OCI-LY1 (cell line): Measurements from ENCODE around the gene PCK1.

Source experiments
- H2AFZ ChIP-seq: fragments of 200-600 bp; sonication (generic), shearing (Covaris generic); 2 replicates; pipeline ENCODE4 v1.6.0; 2014; ENCODE audit warnings: antibody characterized with exemption, mild to moderate bottlenecking, low read length
- H3F3A ChIP-seq: fragments of 200-600 bp; sonication (generic), shearing (Covaris generic); 2 replicates; pipeline ENCODE4 v1.6.0; 2014; ENCODE audit warnings: mild to moderate bottlenecking, antibody characterized with exemption, low read length, moderate library complexity; ENCODE audit not compliant: insufficient read depth
- H3K27ac ChIP-seq: fragments of 200-600 bp; sonication (generic); 2 replicates; pipeline ENCODE4 v1.5.1; 2014; ENCODE audit warnings: low read length, mixed run types, mild to moderate bottlenecking, low read depth; ENCODE audit not compliant: poor library complexity, severe bottlenecking
- H3K27me3 ChIP-seq: fragments of 200-600 bp; sonication (generic); 2 replicates; pipeline ENCODE4 v1.6.0; 2014; ENCODE audit warnings: antibody characterized with exemption, mild to moderate bottlenecking, low read length, moderate library complexity; ENCODE audit not compliant: insufficient read depth
- H3K36me3 ChIP-seq: fragments of 200-600 bp; sonication (generic); 2 replicates; pipeline ENCODE4 v1.6.1; 2014; ENCODE audit warnings: mild to moderate bottlenecking, antibody characterized with exemption, low read length, moderate library complexity, mixed read lengths; ENCODE audit not compliant: insufficient read depth
- H3K4me1 ChIP-seq: fragments of 200-600 bp; sonication (generic); 2 replicates; pipeline ENCODE4 v1.5.1; 2014; ENCODE audit warnings: mild to moderate bottlenecking, low read length, moderate library complexity; ENCODE audit not compliant: insufficient read depth, severe bottlenecking
- H3K4me2 ChIP-seq: fragments of 200-600 bp; sonication (generic), shearing (Covaris generic); 2 replicates; pipeline ENCODE4 v1.6.1; 2014; ENCODE audit warnings: low read length
- H3K4me3 ChIP-seq: fragments of 200-600 bp; sonication (generic); 2 replicates; pipeline ENCODE4 v1.5.1; 2014; ENCODE audit warnings: low read length, low read depth, mild to moderate bottlenecking, mixed read lengths; ENCODE audit not compliant: poor library complexity, severe bottlenecking
- H3K79me2 ChIP-seq: fragments of 200-600 bp; shearing (Covaris generic); 2 replicates; pipeline ENCODE4 v1.6.1; 2016; ENCODE audit warnings: mixed run types, low read length, mixed read lengths; ENCODE audit not compliant: insufficient read depth
- H3K9ac ChIP-seq: fragments of 200-600 bp; sonication (generic), shearing (Covaris generic); 2 replicates; pipeline ENCODE4 v1.6.1; 2014; ENCODE audit warnings: mild to moderate bottlenecking, low read length, mixed read lengths
- H3K9me2 ChIP-seq: fragments of 200-600 bp; sonication (generic), shearing (Covaris generic); 2 replicates; pipeline ENCODE4 v1.6.1; 2014; ENCODE audit warnings: low read depth, mild to moderate bottlenecking, low read length, mixed read lengths
- H3K9me3 ChIP-seq: fragments of 200-600 bp; shearing (Covaris generic); 2 replicates; pipeline ENCODE4 v1.6.1; 2014; ENCODE audit warnings: low read length, mixed read lengths
- H4K20me1 ChIP-seq: fragments of 200-600 bp; sonication (generic), shearing (Covaris generic); 2 replicates; pipeline ENCODE4 v1.6.0; 2016; ENCODE audit warnings: mild to moderate bottlenecking, low read length; ENCODE audit not compliant: insufficient read depth
- EZH2 ChIP-seq: fragments of 200-600 bp; sonication (generic), shearing (Covaris generic); IDR thresholded peaks from 2 replicates; pipeline ENCODE4 v1.8.0; 2017; ENCODE audit warnings: borderline replicate concordance, mixed run types, mild to moderate bottlenecking, antibody characterized with exemption, low read length, moderate library complexity, mixed read lengths
- TF ChIP-seq, protein P1 (sequence below): fragments of 200-600 bp; sonication (generic), shearing (Covaris generic); IDR thresholded peaks from 2 replicates; pipeline ENCODE4 v1.5.1; 2017; ENCODE audit warnings: mild to moderate bottlenecking, antibody characterized with exemption, low read length, moderate library complexity, mixed read lengths

The PCK1 gene

DNA sequence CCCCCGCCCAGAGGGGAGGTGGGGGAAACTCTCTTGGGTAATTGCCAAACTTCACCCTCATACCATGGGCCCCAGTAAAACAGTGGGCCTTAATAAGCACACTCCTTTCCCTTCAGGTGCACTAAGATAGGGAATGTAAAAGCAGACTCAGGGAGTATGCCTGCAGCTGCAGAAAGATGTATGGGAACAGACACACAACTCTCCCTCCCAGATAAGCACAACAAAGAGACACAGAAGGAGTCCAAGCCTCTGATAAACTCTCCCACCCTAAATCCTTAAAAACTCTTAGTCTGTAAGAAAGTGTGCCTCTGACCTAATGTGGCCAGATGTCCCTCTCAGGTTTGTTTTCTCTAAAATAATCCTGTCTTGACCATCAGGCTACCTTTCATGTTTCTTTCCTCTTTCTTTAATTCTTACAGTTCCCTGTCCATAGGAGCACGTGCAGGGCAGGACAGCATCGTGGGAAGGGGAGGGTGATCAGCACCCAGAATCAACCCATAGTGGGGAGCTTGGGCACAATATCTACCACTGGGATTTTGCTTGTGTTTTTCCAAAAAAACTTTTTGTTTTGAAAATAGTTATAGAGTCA lies 24.7 kb upstream of the PCK1 start:
- peaks cover 5% of the 10 kb centered on the region; the same call in 1 of the 2 replicates for H3K27me3 ChIP-seq

DNA sequence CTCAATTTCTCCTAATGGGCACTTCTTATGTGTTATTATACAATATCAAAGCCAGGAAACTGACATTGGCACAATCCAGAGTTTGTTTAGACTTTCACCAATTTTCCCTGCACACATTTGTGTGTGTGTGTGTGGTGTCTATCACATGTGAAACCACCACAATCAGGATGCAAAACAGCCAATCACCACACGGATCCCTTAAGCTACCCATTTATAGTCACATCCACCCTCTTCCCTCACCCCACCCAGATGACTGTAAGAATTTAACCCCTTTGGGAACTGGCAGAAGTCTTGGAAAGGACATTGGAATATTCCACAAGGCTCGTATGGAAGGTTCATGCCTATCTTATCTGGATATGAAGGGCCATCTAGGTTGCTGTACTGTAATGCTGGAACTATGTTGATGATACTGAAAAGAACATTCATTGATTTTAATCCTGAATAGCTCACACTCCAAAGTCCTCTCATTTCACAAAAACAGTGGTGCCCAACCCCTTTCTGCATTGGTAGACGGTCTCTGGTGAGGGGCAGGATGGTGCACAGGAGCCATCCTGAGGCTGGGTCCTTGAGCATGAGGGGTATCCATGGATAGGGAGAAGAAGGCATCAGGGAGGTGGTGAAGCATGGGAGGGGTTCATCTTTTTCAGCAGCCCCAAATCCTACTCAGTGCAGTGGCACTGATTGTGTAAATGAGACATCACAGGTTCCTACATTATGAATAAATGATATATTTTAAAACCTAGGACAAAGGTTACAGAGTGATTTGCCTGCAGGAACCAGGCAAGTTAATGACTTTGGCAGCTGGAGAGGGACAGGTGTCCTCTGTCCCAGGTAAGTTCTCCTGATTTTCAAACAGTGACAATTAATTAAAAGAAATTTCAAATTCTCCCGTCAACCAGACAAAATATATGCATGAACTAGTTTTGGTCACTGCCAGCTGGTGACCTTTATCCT lies 23.9 kb upstream of the PCK1 start:
- no peaks in the 10 kb centered on the region for H3K4me1 ChIP-seq
- H3K27me3 ChIP-seq: peaks cover 9% of the 10 kb centered on the region
- H3K9me2 ChIP-seq: no peaks in the 10 kb centered on the region
- TF ChIP-seq EZH2: no peak
- TF ChIP-seq, protein P1, sequence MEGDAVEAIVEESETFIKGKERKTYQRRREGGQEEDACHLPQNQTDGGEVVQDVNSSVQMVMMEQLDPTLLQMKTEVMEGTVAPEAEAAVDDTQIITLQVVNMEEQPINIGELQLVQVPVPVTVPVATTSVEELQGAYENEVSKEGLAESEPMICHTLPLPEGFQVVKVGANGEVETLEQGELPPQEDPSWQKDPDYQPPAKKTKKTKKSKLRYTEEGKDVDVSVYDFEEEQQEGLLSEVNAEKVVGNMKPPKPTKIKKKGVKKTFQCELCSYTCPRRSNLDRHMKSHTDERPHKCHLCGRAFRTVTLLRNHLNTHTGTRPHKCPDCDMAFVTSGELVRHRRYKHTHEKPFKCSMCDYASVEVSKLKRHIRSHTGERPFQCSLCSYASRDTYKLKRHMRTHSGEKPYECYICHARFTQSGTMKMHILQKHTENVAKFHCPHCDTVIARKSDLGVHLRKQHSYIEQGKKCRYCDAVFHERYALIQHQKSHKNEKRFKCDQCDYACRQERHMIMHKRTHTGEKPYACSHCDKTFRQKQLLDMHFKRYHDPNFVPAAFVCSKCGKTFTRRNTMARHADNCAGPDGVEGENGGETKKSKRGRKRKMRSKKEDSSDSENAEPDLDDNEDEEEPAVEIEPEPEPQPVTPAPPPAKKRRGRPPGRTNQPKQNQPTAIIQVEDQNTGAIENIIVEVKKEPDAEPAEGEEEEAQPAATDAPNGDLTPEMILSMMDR: no peak
- H2AFZ ChIP-seq: no peak overlapping the region
- H3F3A ChIP-seq: no peaks in the 10 kb centered on the region
- H3K36me3 ChIP-seq: no peaks in the 10 kb centered on the region
- no peak overlapping the region for H3K4me3 ChIP-seq
- H3K79me2 ChIP-seq: no peaks in the 10 kb centered on the region
- no peaks in the 10 kb centered on the region for H4K20me1 ChIP-seq
- H3K9ac ChIP-seq: no peak overlapping the region
- no peak overlapping the region for H3K27ac ChIP-seq
- no peaks in the 10 kb centered on the region for H3K9me3 ChIP-seq
- no peak overlapping the region for H3K4me2 ChIP-seq

More for the DNA sequence above, 24.7 kb upstream of the PCK1 start:
- Histone ChIP-seq H3K27ac (no peak overlapping the region), H3K36me3 (no peaks in the 10 kb centered on the region), H3F3A (no peaks in the 10 kb centered on the region), H4K20me1 (no peaks in the 10 kb centered on the region), H3K9ac (no peak overlapping the region), H3K9me2 (no peaks in the 10 kb centered on the region), H3K4me1 (no peaks in the 10 kb centered on the region), H3K4me3 (no peak overlapping the region), H2AFZ (no peak overlapping the region), H3K9me3 (no peaks in the 10 kb centered on the region), H3K79me2 (no peaks in the 10 kb centered on the region), H3K4me2 (no peak overlapping the region)
- TF ChIP-seq EZH2: no peak
- TF ChIP-seq, protein P1: no peak

DNA sequence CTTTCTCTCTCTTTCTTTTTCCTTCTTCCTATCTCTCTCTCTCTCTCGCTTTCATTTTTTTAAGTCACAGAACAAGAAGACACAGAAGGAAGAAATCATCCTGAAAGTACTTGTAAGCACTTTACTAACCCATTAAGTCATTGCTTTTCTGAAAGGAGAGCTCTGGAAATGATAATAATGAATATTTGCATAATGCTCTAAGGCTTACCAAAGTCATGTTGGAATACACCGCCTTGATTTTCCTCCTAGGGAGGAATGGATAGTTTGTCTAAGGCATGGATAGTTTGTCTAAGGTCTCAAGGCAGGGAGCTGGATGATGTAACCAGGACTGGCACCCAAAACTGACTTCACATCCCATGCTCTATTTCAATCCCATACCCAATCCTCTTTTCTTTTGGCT lies 23.1 kb upstream of the PCK1 start:
- Histone ChIP-seq H3K27ac (no peak overlapping the region), H3K27me3 (peaks cover 13% of the 10 kb centered on the region), H3K4me1 (no peaks in the 10 kb centered on the region), H3K36me3 (no peaks in the 10 kb centered on the region), H4K20me1 (no peaks in the 10 kb centered on the region), H3F3A (no peaks in the 10 kb centered on the region), H3K9me2 (no peaks in the 10 kb centered on the region), H3K4me3 (no peak overlapping the region), H2AFZ (no peak overlapping the region), H3K79me2 (no peaks in the 10 kb centered on the region), H3K9ac (no peak overlapping the region), H3K4me2 (no peak overlapping the region), H3K9me3 (no peaks in the 10 kb centered on the region)
- no peak for TF ChIP-seq EZH2
- TF ChIP-seq, protein P1: no peak
